Trophoblast cell (in vitro differentiated cells and primary cell): ENCODE results near the gene CYB5R3.
"Not testable (repeated sequence)": the region's sequence is repeated elsewhere in the genome, so short reads cannot be mapped to it uniquely, and the experiment has no call there.

ENCODE experiments used
- DNase-seq, 2 donors: peaks; one replicate each; pipeline ENCODE4 v3.0.0-alpha.2; 2016
- H2AFZ ChIP-seq: 2 replicates; pipeline ENCODE4 v1.6.1; 2013; ENCODE audit warnings: low read length, moderate library complexity, mild to moderate bottlenecking; ENCODE audit not compliant: insufficient read depth, poor library complexity
- H2AK5ac ChIP-seq: 2 replicates; pipeline ENCODE4 v1.6.1; 2013; ENCODE audit warnings: mild to moderate bottlenecking, low read length
- H2BK120ac ChIP-seq: 2 replicates; pipeline ENCODE4 v1.6.1; 2013; ENCODE audit warnings: low read length, mild to moderate bottlenecking, moderate library complexity; ENCODE audit not compliant: insufficient read depth, poor library complexity
- H2BK12ac ChIP-seq: 2 replicates; pipeline ENCODE4 v1.6.1; 2013; ENCODE audit warnings: mild to moderate bottlenecking, low read length, moderate library complexity
- H2BK5ac ChIP-seq: 2 replicates; pipeline ENCODE4 v1.6.1; 2013; ENCODE audit warnings: low read length, low read depth, moderate library complexity, mild to moderate bottlenecking; ENCODE audit not compliant: poor library complexity
- H3K14ac ChIP-seq: 2 replicates; pipeline ENCODE4 v1.6.1; 2013; ENCODE audit warnings: mild to moderate bottlenecking, low read length
- H3K18ac ChIP-seq: 2 replicates; pipeline ENCODE4 v1.6.1; 2013; ENCODE audit warnings: mild to moderate bottlenecking, low read length
- H3K23ac ChIP-seq: 2 replicates; pipeline ENCODE4 v1.6.1; 2013; ENCODE audit warnings: low read length
- H3K27ac ChIP-seq: 2 replicates; pipeline ENCODE4 v1.5.1; 2013; ENCODE audit warnings: low read depth, mild to moderate bottlenecking, inconsistent platforms, low read length, moderate library complexity
- H3K27me3 ChIP-seq: 2 replicates; pipeline ENCODE4 v1.6.1; 2013; ENCODE audit warnings: inconsistent platforms, mild to moderate bottlenecking, low read length, moderate library complexity; ENCODE audit not compliant: insufficient read depth
- H3K36me3 ChIP-seq, 2 experiments: 1 replicate in 1 of 2; 2 replicates in 1 of 2; pipeline ENCODE4 v1.6.1; 2013; ENCODE audit warnings: low read length in 2 of 2, mild to moderate bottlenecking in 2 of 2, moderate library complexity in 1 of 2; ENCODE audit not compliant: insufficient read depth in 2 of 2, control insufficient read depth in 1 of 2
- H3K4ac ChIP-seq: 2 replicates; pipeline ENCODE4 v1.6.1; 2013; ENCODE audit warnings: low read depth, mild to moderate bottlenecking, low read length, moderate library complexity
- H3K4me1 ChIP-seq, 2 experiments: 1 replicate in 1 of 2; 2 replicates in 1 of 2; pipeline ENCODE4 v1.6.1; 2013; ENCODE audit warnings: low read length in 2 of 2, mild to moderate bottlenecking in 2 of 2, moderate library complexity in 1 of 2; ENCODE audit not compliant: insufficient read depth in 2 of 2, control insufficient read depth in 1 of 2
- H3K4me2 ChIP-seq: 2 replicates; pipeline ENCODE4 v1.6.1; 2013; ENCODE audit warnings: inconsistent platforms, mild to moderate bottlenecking, low read length, moderate library complexity
- H3K4me3 ChIP-seq: 2 replicates; pipeline ENCODE4 v1.5.1; 2013; ENCODE audit warnings: mild to moderate bottlenecking, low read depth, low read length, inconsistent platforms
- H3K79me1 ChIP-seq: one replicate; pipeline ENCODE4 v1.6.1; 2013; ENCODE audit warnings: low read length
- H3K79me2 ChIP-seq: 2 replicates; pipeline ENCODE4 v1.6.1; 2013; ENCODE audit warnings: low read length, mild to moderate bottlenecking; ENCODE audit not compliant: control insufficient read depth, insufficient read depth, poor library complexity
- H3K9ac ChIP-seq: 2 replicates; pipeline ENCODE4 v1.6.1; 2013; ENCODE audit warnings: mild to moderate bottlenecking, low read length
- H3K9me3 ChIP-seq: 2 replicates; pipeline ENCODE4 v1.6.1; 2013; ENCODE audit warnings: low read depth, mild to moderate bottlenecking, control low read depth, inconsistent platforms, low read length; ENCODE audit not compliant: insufficient read depth
- H4K12ac ChIP-seq: 2 replicates; pipeline ENCODE4 v1.6.1; 2013; ENCODE audit warnings: low read depth, mild to moderate bottlenecking, low read length, moderate library complexity
- H4K8ac ChIP-seq: 2 replicates; pipeline ENCODE4 v1.6.1; 2013; ENCODE audit warnings: low read depth, mild to moderate bottlenecking, low read length, moderate library complexity
- H4K91ac ChIP-seq: one replicate; pipeline ENCODE4 v1.6.1; 2013; ENCODE audit warnings: low read depth, mild to moderate bottlenecking, low read length, moderate library complexity
- WGBS: extraction: QIAGEN DNeasy Blood & Tissue Kit; methylation state at CpG from one replicate; pipeline ENCODE4 v1.1.7; 2013; ENCODE audit warnings: missing lambda C conversion rate; ENCODE audit not compliant: insufficient read length, insufficient coverage; ENCODE audit errors: extremely low coverage; 5-methylcytosine and 5-hydroxymethylcytosine counted together

CYB5R3 gene

GRCh38 chr22:42610186-42610585, 39.0 kb downstream of the CYB5R3 start:
- H3K23ac ChIP-seq = no peak overlapping the region
- H3K27ac ChIP-seq = no peak overlapping the region
- H3K36me3 ChIP-seq = peaks cover 5 to 29% of the 10 kb centered on the region in 2 experiments
- no peak overlapping the region for H2AFZ ChIP-seq
- no peak overlapping the region for H4K91ac ChIP-seq
- no peak overlapping the region for H3K18ac ChIP-seq
- H3K4ac ChIP-seq = peak overlapping the region; percentile 46
- H2BK12ac ChIP-seq = no peak overlapping the region
- no peak overlapping the region for H2BK5ac ChIP-seq
- H3K9me3 ChIP-seq = no peaks in the 10 kb centered on the region
- no peak overlapping the region for H4K8ac ChIP-seq
- H2AK5ac ChIP-seq = no peak overlapping the region
- H3K79me1 ChIP-seq = peaks cover 10% of the 10 kb centered on the region
- peaks cover 13 to 17% of the 10 kb centered on the region in 2 experiments for H3K4me1 ChIP-seq
- no peak overlapping the region for H3K9ac ChIP-seq
- no peak overlapping the region for H3K4me2 ChIP-seq
- H3K27me3 ChIP-seq = no peaks in the 10 kb centered on the region
- no peak overlapping the region for H3K14ac ChIP-seq
- no peak for DNase-seq
- H3K79me2 ChIP-seq = peaks cover 31% of the 10 kb centered on the region
- no peak overlapping the region for H3K4me3 ChIP-seq
- no CpG with 5 or more reads among the region's 5 CpGs for WGBS
- no peak overlapping the region for H2BK120ac ChIP-seq
- H4K12ac ChIP-seq = no peak overlapping the region

- Histone ChIP-seq H3K9ac (no peak overlapping the region), H3K4ac (peak overlapping the region; percentile 85), H4K8ac (peak overlapping the region; percentile 43), H3K27ac (peak overlapping the region; percentile 75), H2AK5ac (peak overlapping the region; percentile 54), H3K36me3 (peaks cover 5 to 34% of the 10 kb centered on the region in 2 experiments), H3K23ac (no peak overlapping the region), H3K9me3 (no peaks in the 10 kb centered on the region), H3K79me2 (peaks cover 30% of the 10 kb centered on the region), H3K14ac (peak overlapping the region; percentile 37), H4K91ac (no peak overlapping the region), H4K12ac (peak overlapping the region; percentile 48), H2BK5ac (peak overlapping the region; percentile 65), H2BK12ac (peak overlapping the region; percentile 33), H3K79me1 (peaks cover 3% of the 10 kb centered on the region), H2AFZ (no peak overlapping the region), H3K4me1 (peaks cover 17 to 27% of the 10 kb centered on the region in 2 experiments), H3K4me2 (peak overlapping the region; percentile 20), H3K4me3 (no peak overlapping the region), H2BK120ac (no peak overlapping the region), H3K18ac (peak overlapping the region; percentile 72), H3K27me3 (no peaks in the 10 kb centered on the region)
- DNase-seq = peak; percentile 13 to 23
- no CpG with 5 or more reads among the region's 11 CpGs for WGBS
These were observed 40.3 kb downstream of the CYB5R3 start for GRCh38 chr22:42608823-42609361.

DNA sequence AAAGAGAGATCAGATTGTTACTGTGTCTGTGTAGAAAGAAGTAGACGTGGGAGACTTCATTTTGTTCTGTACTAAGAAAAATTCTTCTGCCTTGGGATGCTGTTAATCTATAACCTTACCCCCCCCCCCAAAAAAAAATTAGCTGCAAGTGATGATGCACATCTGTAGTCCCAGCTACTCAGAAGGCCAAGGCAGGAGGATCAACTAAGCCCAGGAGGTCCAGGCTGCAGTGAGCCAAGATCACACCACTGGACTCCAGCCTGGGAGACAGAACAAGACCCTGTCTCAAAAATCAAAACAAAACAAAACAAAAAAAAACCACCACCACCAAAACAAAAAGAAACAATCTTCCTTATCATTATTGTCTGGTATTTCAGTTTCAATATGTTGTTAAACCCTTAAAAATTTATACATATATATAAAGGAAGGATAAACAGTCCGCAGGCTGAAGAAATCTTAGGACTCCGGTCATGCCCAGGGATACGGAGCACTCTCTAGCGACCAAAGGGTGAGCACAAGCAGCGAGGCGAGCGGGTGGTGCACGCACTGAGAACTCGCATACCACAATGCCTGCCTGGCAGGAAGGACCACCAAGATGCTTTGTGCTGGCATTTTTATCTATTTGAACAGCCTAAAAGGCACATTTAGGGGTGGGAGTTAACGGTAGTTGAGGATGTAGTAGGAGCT, 40.9 kb downstream of the CYB5R3 start:
- Histone ChIP-seq H3K79me2 (peaks cover 31% of the 10 kb centered on the region), H3K27me3 (no peaks in the 10 kb centered on the region), H3K14ac (no peak overlapping the region), H3K18ac (peak overlapping the region; percentile 83), H2BK12ac (no peak overlapping the region), H3K4me3 (no peak overlapping the region), H3K4me2 (peak overlapping the region; percentile 20), H3K9ac (no peak overlapping the region), H3K4me1 (peaks cover 17 to 27% of the 10 kb centered on the region in 2 experiments), H2BK5ac (no peak overlapping the region), H4K12ac (no peak overlapping the region), H3K4ac (peak overlapping the region; percentile 97), H3K27ac (peak overlapping the region; percentile 59), H4K91ac (peak overlapping the region; percentile 55), H3K23ac (no peak overlapping the region), H2AK5ac (no peak overlapping the region), H2BK120ac (no peak overlapping the region), H2AFZ (no peak overlapping the region), H3K36me3 (peaks cover 5 to 34% of the 10 kb centered on the region in 2 experiments), H3K79me1 (peaks cover 3% of the 10 kb centered on the region), H3K9me3 (no peaks in the 10 kb centered on the region), H4K8ac (no peak overlapping the region)
- no peak for DNase-seq
- WGBS = no CpG with 5 or more reads among the region's 11 CpGs

DNA sequence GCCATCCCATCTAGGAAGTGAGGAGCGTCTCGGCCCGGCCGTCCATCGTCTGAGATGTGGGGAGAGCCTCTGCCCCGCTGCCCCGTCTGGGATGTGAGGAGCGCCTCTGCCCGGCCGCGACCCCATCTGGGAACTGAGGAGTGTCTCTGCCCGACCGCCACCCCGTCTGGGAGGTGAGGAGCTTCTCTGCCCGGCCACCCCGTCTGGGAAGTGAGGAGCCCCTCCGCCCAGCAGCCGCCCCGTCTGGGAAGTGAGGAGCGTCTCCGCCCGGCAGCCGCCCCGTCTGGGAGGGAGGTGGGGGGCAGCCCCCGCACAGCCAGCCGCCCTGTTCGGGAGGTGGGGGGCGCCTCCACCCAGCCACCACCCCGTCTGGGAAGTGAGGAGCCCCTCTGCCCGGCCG, 41.6 kb downstream of the CYB5R3 start:
- H3K79me1 ChIP-seq, H3K9me3 ChIP-seq, H3K18ac ChIP-seq, H2AFZ ChIP-seq, DNase-seq, H3K14ac ChIP-seq, H4K91ac ChIP-seq, H3K9ac ChIP-seq, H4K12ac ChIP-seq, H2BK5ac ChIP-seq, H2AK5ac ChIP-seq, H2BK12ac ChIP-seq, H3K4me2 ChIP-seq, H3K4me3 ChIP-seq, H3K23ac ChIP-seq, H3K27ac ChIP-seq, H4K8ac ChIP-seq, H3K27me3 ChIP-seq, H2BK120ac ChIP-seq: not testable (repeated sequence)
- Histone ChIP-seq H3K4me1 (peaks cover 12 to 22% of the 10 kb centered on the region in 2 experiments), H3K4ac (peak overlapping the region; percentile 60), H3K36me3 (peaks cover 9 to 39% of the 10 kb centered on the region in 2 experiments), H3K79me2 (peaks cover 27% of the 10 kb centered on the region)
- WGBS = no CpG with 5 or more reads among the region's 31 CpGs
